Psoas muscle (tissue), 8 donors: ENCODE results near the gene BAZ2B. TPM values are rescaled to one million over a fixed set of nuclear protein-coding genes. Genes with fewer than 3 reads are reported as not detected.

Experiments used
- ATAC-seq, 4 donors: fragments of 200-7000 bp; cut with Tn5 transposase; one replicate each; pipeline ENCODE4 v1.9.1; 2020; ENCODE audit warnings: moderate library complexity in 3 of 4, mild to moderate bottlenecking in 2 of 4
- DNase-seq, 2 donors: peaks; one replicate each; pipeline ENCODE4 v3.0.0-alpha.2; 2020
- H3K27ac ChIP-seq: fragments of 200-600 bp; one replicate; pipeline ENCODE4 v1.8.0; 2022
- H3K27me3 ChIP-seq, 3 donors: fragments of 200-600 bp in 1 of 3; one replicate each; pipeline versions ENCODE4 v1.6.1 to v1.8.0; 2013 to 2022; ENCODE audit warnings: low read length in 2 of 3, mild to moderate bottlenecking in 2 of 3, moderate library complexity in 1 of 3; ENCODE audit not compliant: insufficient read depth in 3 of 3
- H3K36me3 ChIP-seq, 2 donors: fragments of 200-600 bp in 1 of 2; one replicate each; pipeline versions ENCODE4 v1.6.1 to v1.8.0; 2013 to 2022; ENCODE audit warnings: low read depth in 1 of 2, mild to moderate bottlenecking in 1 of 2, moderate library complexity in 1 of 2; ENCODE audit not compliant: insufficient read depth in 1 of 2
- H3K4me1 ChIP-seq: fragments of 200-600 bp; one replicate; pipeline ENCODE4 v1.8.0; 2022
- H3K4me3 ChIP-seq: fragments of 200-600 bp; one replicate; pipeline ENCODE4 v1.8.0; 2022; ENCODE audit warnings: mild to moderate bottlenecking
- H3K9me3 ChIP-seq: fragments of 200-600 bp; one replicate; pipeline ENCODE4 v1.8.0; 2022
- WGBS, 3 donors: extraction: QIAGEN DNeasy Blood & Tissue Kit; methylation state at CpG; one replicate each; pipeline versions ENCODE4 v1.1.6 to v1.1.7; 2013; 5-methylcytosine and 5-hydroxymethylcytosine counted together
- intact Hi-C, 2 donors: fragments of 100-400 bp; cut with DNase I; formaldehyde crosslinking; loops; one replicate each; pipeline versions ENCODE4 v1.11.0 to v1.14.2; 2022
- polyA plus RNA-seq, 3 donors: library from polyadenylated mRNA; stranded (reverse); fragments of 200-250 nt; gene quantifications; one replicate each; pipeline ENCODE4 v1.2.3, GENCODE V29; 2013
- total RNA-seq, 4 donors: library from RNA; stranded (reverse); fragmentation: NEBNext Ultra II Directional in 2 of 4; extraction: Animal tissue kit (Norgen Biotek cat#: 25700) in 2 of 4; gene quantifications; one replicate each; pipeline versions ENCODE4 v1.2.1 to v1.2.4, GENCODE V29; 2021 to 2023
- TF ChIP-seq, protein P1 (sequence below): fragments of 200-600 bp; IDR thresholded peaks from one replicate; pipeline ENCODE4 v1.8.0; 2022; ENCODE audit warnings: antibody characterized with exemption
- donor health status: healthy with polysubstance abuse.
- donor health status: DM: no; HTN: no; CAD: no; lungs with moderate emphysema.
- donor health status: Bipolar disorder and iron deficiency.
- donor health status: healthy.
- donor health status: DM: yes; HTN: yes; CAD: no.
- donor health status: DM: no; HTN: no; CAD: no.
- donor health status: DM: no; HTN: no; CAD: no.
- donor health status: DM: yes; HTN: yes; CAD: no.

BAZ2B gene
- total and polyA plus RNA-seq, 7 donors = 7.5 to 27.0 (median 22.7) TPM

DNA sequence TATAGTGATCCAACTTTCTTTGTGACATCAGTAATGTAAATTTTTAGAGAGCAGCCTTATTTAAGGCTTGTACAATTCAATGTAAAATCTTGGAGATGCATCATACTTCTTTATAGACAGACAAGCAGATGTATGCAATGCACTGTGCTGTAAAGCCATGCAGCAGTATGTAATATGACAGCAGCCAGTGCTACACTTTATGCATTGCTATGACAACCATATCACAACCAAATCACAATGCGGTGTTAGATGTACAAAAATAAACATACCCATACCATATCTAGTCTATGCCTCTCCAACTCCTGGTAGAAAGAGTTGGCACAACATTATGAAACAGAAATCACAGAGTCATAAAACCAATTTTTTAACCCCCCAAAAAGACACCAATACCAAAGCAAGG lies 219.5 kb downstream of the BAZ2B start:
- H3K9me3 ChIP-seq = no peaks in the 10 kb centered on the region
- H3K4me1 ChIP-seq = no peaks in the 10 kb centered on the region
- no peak overlapping the region for H3K27ac ChIP-seq
- no peak for ATAC-seq
- TF ChIP-seq, protein P1, sequence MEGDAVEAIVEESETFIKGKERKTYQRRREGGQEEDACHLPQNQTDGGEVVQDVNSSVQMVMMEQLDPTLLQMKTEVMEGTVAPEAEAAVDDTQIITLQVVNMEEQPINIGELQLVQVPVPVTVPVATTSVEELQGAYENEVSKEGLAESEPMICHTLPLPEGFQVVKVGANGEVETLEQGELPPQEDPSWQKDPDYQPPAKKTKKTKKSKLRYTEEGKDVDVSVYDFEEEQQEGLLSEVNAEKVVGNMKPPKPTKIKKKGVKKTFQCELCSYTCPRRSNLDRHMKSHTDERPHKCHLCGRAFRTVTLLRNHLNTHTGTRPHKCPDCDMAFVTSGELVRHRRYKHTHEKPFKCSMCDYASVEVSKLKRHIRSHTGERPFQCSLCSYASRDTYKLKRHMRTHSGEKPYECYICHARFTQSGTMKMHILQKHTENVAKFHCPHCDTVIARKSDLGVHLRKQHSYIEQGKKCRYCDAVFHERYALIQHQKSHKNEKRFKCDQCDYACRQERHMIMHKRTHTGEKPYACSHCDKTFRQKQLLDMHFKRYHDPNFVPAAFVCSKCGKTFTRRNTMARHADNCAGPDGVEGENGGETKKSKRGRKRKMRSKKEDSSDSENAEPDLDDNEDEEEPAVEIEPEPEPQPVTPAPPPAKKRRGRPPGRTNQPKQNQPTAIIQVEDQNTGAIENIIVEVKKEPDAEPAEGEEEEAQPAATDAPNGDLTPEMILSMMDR = no peak
- intact Hi-C loops = no loop called here
- 86 to 97% (median 91%) methylated on average over 1 of the region's 1 CpG for WGBS, 3 donors
- no peaks in the 10 kb centered on the region for H3K27me3 ChIP-seq
- peaks cover 2 to 38% of the 10 kb centered on the region in 2 donors for H3K36me3 ChIP-seq
- no peak overlapping the region for H3K4me3 ChIP-seq
- no peak for DNase-seq

DNA sequence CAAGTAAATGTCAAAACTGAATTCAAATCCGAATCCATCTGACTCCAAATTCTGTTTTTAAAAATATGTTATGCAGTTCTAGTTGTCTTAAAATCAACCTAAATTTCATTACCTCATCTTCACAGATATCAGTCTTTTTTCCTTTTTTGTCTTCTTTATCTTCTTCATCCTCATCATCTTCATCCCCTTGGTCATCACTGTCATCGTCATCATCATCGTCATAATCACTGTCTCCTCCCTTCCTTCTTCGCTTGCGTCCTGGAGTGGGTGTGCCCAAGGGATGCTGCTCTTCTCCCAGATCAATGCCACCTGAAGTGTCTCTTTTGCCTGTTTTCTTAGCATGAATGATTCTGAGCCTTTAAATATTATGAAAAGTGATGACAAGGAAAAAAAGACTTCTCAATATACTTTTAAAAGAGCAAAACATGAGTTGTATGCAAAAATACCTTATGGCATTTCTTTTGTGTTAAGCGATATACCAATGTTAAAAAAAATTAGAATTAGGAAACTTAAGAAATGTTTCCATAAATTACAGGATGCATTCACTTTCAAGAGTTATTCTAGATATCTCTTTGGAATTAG lies 233.8 kb downstream of the BAZ2B start:
- Histone ChIP-seq H3K27ac (no peak overlapping the region), H3K4me3 (no peak overlapping the region), H3K36me3 (peaks cover 4 to 84% of the 10 kb centered on the region in 2 donors), H3K9me3 (no peaks in the 10 kb centered on the region), H3K4me1 (no peaks in the 10 kb centered on the region), H3K27me3 (no peaks in the 10 kb centered on the region)
- no peak for ATAC-seq
- TF ChIP-seq, protein P1 = no peak
- WGBS, 3 donors = 96 to 98% (median 96%) methylated on average over 6 of the region's 6 CpGs
- intact Hi-C loops = no loop called here
- no peak for DNase-seq

DNA sequence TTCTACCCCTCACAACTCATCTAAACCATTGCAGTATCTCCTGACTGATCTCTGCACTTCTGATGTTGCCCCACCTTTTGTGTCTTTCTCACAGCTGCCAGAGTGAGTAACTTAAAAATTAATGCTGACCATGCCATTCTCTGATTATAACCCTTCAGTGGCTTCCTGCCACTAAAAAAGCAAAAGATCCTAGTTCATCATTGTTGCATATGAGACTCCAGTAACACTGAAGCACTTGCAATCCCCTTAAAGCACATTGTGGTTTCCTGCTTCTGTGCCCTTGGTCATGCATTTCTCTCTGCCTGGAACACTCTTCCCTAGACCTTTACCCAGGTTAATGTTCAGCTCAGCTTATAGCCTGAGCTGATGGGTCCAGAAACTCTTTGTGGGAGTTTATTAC lies 234.8 kb downstream of the BAZ2B start:
- intact Hi-C loops = no loop called here
- DNase-seq (no peak), ATAC-seq (no peak)
- H3K27ac ChIP-seq = no peak overlapping the region
- H3K9me3 ChIP-seq = no peaks in the 10 kb centered on the region
- no peaks in the 10 kb centered on the region for H3K4me1 ChIP-seq
- TF ChIP-seq, protein P1 = no peak
- peaks cover 4 to 76% of the 10 kb centered on the region in 2 donors for H3K36me3 ChIP-seq
- no peaks in the 10 kb centered on the region for H3K27me3 ChIP-seq
- no peak overlapping the region for H3K4me3 ChIP-seq

DNA sequence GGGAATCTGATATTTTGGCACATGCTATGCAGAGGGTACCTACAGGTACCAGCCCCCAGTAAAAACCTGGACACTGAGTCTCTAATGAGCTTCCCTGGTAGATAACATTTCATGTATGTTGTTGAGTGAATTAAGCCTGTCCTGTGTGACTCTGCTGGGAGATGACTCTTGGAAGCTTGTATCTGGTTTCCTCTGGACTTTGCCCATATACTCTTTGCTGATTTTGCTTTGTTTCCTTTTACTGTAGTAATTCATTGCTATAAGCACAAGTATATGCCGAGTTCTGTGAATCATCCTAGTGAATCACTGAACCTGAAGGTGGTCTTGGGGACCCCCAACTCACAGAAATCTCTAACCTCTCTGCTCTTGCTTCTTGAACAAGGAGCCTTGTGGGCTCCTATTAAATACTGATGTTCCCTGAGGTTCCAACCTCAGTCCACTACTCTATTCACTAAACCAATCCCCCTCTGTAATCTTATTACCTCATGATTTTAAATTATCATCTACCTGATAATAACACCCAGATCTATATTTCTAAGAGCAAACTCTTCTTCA lies 235.6 kb downstream of the BAZ2B start:
- DNase-seq (no peak), ATAC-seq (no peak)
- no peaks in the 10 kb centered on the region for H3K4me1 ChIP-seq
- H3K27ac ChIP-seq = no peak overlapping the region
- peaks cover 4 to 68% of the 10 kb centered on the region in 2 donors for H3K36me3 ChIP-seq
- no peaks in the 10 kb centered on the region for H3K9me3 ChIP-seq
- 94 to 100% (median 96%) methylated on average over 1 of the region's 1 CpG for WGBS, 3 donors
- intact Hi-C loops = no loop called here
- H3K27me3 ChIP-seq = no peaks in the 10 kb centered on the region
- no peak overlapping the region for H3K4me3 ChIP-seq
- TF ChIP-seq, protein P1 = no peak

DNA sequence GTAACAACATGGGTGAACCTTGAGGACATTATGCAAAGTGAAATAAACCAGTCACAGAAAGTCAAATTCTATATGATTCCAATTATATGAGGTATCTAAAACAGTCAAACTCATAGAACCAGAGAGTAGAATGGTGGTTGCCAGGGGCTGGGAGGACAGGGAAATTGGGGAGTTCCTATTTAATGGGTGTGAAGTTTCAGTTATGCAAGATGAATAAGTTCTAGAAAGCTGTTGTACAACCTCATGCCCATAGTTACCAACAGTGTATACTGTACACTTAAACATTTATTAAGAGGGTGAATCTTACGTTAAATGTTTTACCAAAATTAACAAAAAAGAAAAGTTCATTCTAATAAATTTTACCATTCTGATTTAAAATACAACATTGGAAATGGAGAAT lies 237.2 kb downstream of the BAZ2B start:
- Histone ChIP-seq H3K4me3 (no peak overlapping the region), H3K36me3 (peaks cover 4 to 63% of the 10 kb centered on the region in 2 donors)
- TF ChIP-seq, protein P1 = no peak

More for the DNA sequence above, 237.2 kb downstream of the BAZ2B start:
- Histone ChIP-seq H3K4me1 (no peaks in the 10 kb centered on the region), H3K27me3 (no peaks in the 10 kb centered on the region), H3K27ac (no peak overlapping the region), H3K9me3 (no peaks in the 10 kb centered on the region)
- 0 to 3% (median 0%) methylated on average over 1 of the region's 1 CpG for WGBS, 3 donors
- DNase-seq = no peak
- intact Hi-C loops = no loop called here
- no peak for ATAC-seq
